ENCODE measurements around the gene SND1.

The SND1 gene

GRCh38 chr7:128042012-128042411 lies 390.0 kb downstream of the SND1 start:
- CTCF ChIA-PET = interaction anchor here (1.3 to 3.7 kb wide), 2 partner anchors 9 to 168 kb away, joined by 7 to 19 read pairs; no protein-coding TSS in a partner anchor
- H3K27ac ChIP-seq (ENCODE audit: extremely low read depth, low read depth, low read length) = no peak overlapping the region
- POLR2A ChIA-PET = no interaction called here
- TF ChIP-seq ZNF707 (tag by site-specific recombination; IDR thresholded peaks at IDR 0.05) (no peak), ZNF791 (tag by site-specific recombination; IDR thresholded peaks at IDR 0.05) (no peak), ZSCAN18 (tag by site-specific recombination; IDR thresholded peaks at IDR 0.05) (no peak), ZNF626 (tag by site-specific recombination; IDR thresholded peaks at IDR 0.05) (no peak), ZNF830 (tag by site-specific recombination; IDR thresholded peaks at IDR 0.05; ENCODE audit: low read depth) (no peak), ZNF701 (tag by site-specific recombination; IDR thresholded peaks at IDR 0.05) (no peak), ZBTB21 (tag by site-specific recombination; IDR thresholded peaks at IDR 0.05) (no peak), ZNF146 (tag by site-specific recombination; IDR thresholded peaks at IDR 0.05) (no peak), KLF10 (tag by site-specific recombination; IDR thresholded peaks at IDR 0.05) (no peak), ZNF2 (tag by site-specific recombination; IDR thresholded peaks at IDR 0.05) (no peak), SCRT2 (tag by site-specific recombination; IDR thresholded peaks at IDR 0.05) (no peak), ZNF362 (tag by site-specific recombination; IDR thresholded peaks at IDR 0.05) (no peak), ZSCAN23 (tag by site-specific recombination; IDR thresholded peaks at IDR 0.05) (no peak), KLF9 (tag by site-specific recombination; IDR thresholded peaks at IDR 0.05; ENCODE audit: low read depth) (no peak)
- H3K9me3 ChIP-seq (ENCODE audit: control insufficient read depth, insufficient read depth, low read depth, low read length) = no peaks in the 10 kb centered on the region
- no peaks in the 10 kb centered on the region for H3K36me3 ChIP-seq (ENCODE audit: control insufficient read depth in 2 of 2, insufficient read depth in 1 of 2, low read length in 2 of 2)
- peaks cover 6% of the 10 kb centered on the region for H3K4me1 ChIP-seq (ENCODE audit: control insufficient read depth, insufficient read depth, low read length)
- H3K4me3 ChIP-seq (ENCODE audit: low read depth, low read length) = no peak overlapping the region

GRCh38 chr7:128044064-128044463 lies 392.1 kb downstream of the SND1 start:
- Histone ChIP-seq H3K27ac (ENCODE audit: extremely low read depth, low read depth, low read length) (no peak overlapping the region), H3K4me1 (ENCODE audit: control insufficient read depth, insufficient read depth, low read length) (peaks cover 4% of the 10 kb centered on the region), H3K36me3 (ENCODE audit: control insufficient read depth in 2 of 2, insufficient read depth in 1 of 2, low read length in 2 of 2) (no peaks in the 10 kb centered on the region), H3K9me3 (ENCODE audit: control insufficient read depth, insufficient read depth, low read depth, low read length) (no peaks in the 10 kb centered on the region), H3K4me3 (ENCODE audit: low read depth, low read length) (no peak overlapping the region)
- ChIA-PET CTCF (interaction anchor here (0.6 kb wide), 1 partner anchor 11 kb away, joined by 3 read pairs; no protein-coding TSS in a partner anchor), POLR2A (no interaction called here)
- TF ChIP-seq ZBTB17 (tag by site-specific recombination; IDR thresholded peaks at IDR 0.05) (no peak), YY2 (tag by site-specific recombination; IDR thresholded peaks at IDR 0.05) (no peak), ZNF548 (tag by site-specific recombination; IDR thresholded peaks at IDR 0.05) (no peak), ZNF2 (tag by site-specific recombination; IDR thresholded peaks at IDR 0.05) (no peak), ZNF623 (tag by site-specific recombination; IDR thresholded peaks at IDR 0.05) (no peak), ZNF76 (tag by site-specific recombination; IDR thresholded peaks at IDR 0.05; ENCODE audit: borderline replicate concordance, low read depth) (no peak), RBAK (tag by site-specific recombination; IDR thresholded peaks at IDR 0.05) (no peak), OSR2 (tag by site-specific recombination; IDR thresholded peaks at IDR 0.05) (no peak)

GRCh38 chr7:128045158-128045557 lies 393.2 kb downstream of the SND1 start:
- Histone ChIP-seq H3K27ac (ENCODE audit: extremely low read depth, low read depth, low read length) (no peak overlapping the region), H3K9me3 (ENCODE audit: control insufficient read depth, insufficient read depth, low read depth, low read length) (no peaks in the 10 kb centered on the region), H3K4me3 (ENCODE audit: low read depth, low read length) (no peak overlapping the region), H3K36me3 (ENCODE audit: control insufficient read depth in 2 of 2, insufficient read depth in 1 of 2, low read length in 2 of 2) (no peaks in the 10 kb centered on the region), H3K4me1 (ENCODE audit: control insufficient read depth, insufficient read depth, low read length) (no peaks in the 10 kb centered on the region)
- ChIA-PET POLR2A (no interaction called here), CTCF (interaction anchor here (1.1 to 1.8 kb wide), 2 partner anchors 13 to 164 kb away, joined by 3 to 4 read pairs; no protein-coding TSS in a partner anchor)
- 0 out of 2 replicates have a peak, but pooled peaks have one; percentile 15 for TF ChIP-seq CTCF (tag by site-specific recombination; IDR thresholded peaks at IDR 0.05)
- no peak for TF ChIP-seq ZNF19 (tag by site-specific recombination; IDR thresholded peaks at IDR 0.05; ENCODE audit: low read depth)
